ENCODE measurements around the gene SEC14L1.

The SEC14L1 gene

DNA sequence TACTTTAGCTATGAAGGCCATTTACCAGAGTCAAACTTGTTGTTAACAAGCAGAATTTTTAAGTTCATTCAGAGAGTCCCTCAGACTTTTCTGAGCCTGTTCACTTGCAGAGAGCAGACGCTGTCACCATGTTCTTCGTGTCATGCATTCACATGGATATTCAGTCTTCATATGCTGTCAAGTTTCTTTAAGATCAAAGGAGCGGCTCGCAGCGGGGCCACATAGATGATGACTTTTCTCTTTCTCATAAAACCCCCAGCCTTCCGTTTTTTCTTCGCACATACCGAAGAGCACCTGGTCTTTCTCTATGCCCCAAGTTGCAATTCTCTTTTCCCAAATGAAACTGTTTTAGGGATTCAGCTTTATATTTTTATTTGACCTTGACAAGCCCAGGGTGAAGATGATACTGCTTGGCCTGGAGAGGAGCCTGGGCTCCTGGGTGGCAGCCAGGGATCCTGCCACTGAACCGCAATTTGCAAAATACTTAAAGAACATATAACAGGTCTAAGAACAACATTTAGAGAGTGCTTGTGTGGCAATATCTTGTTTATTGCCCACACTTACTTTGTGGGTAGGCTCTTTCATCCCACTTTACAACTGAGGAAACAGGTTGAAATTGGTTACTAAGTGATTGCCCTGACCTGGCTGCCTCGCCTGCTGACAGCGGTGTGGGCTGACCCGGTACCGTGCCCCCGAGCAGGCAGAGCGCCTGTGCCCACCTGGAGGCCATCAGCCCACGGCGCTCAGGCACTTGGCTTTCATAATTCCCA, 22.9 kb downstream of the SEC14L1 start:
- DNase-seq: no peak

DNA sequence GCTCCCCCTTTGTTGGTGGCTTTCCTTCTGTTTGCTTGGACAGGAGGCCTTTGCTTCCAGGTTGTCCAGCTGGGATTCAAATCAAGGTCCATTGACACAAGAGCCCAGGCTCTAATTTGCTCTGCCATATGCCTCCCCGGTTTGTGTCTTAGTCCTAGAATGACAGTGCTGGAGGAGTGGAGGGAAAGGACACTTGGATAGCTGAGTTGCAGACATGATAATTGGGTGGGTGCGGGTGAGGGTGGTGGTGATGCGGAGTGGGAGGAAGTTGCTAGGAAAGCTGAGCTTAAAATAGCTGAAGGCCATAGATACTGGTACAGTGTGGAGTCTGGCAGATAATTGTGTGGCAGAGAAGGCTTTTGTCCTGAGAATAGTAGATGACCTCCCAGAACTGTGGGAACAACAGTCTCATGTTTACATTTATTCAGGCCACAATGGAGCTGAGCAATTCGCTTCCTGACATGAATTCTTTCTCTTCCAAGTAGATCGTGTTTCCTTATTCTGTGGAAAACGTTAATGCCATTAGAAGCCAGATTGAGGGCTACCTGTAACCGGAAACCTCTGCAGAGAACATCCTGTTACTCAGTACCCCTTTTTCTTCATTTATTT, 23.8 kb downstream of the SEC14L1 start:
- no peak for DNase-seq

DNA sequence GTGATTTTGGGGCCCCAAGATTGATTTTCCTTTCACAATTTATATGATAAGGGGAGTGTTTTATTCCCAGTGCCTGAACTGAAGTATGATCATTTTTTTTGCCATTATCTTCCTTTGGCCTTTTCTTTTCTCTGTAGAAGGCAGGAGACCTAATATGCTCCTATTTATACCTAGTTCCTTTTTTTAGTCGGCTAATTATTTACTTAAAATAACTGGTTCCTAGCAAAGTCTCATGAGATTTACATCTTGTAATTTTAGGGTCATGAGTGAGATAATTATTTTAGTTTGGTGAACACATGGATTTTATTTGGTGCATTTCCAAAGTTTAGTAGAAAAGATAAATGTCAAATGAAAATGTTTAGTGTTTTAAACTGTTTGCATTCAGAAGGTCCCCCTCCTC, 24.8 kb downstream of the SEC14L1 start:
- DNase-seq: no peak

DNA sequence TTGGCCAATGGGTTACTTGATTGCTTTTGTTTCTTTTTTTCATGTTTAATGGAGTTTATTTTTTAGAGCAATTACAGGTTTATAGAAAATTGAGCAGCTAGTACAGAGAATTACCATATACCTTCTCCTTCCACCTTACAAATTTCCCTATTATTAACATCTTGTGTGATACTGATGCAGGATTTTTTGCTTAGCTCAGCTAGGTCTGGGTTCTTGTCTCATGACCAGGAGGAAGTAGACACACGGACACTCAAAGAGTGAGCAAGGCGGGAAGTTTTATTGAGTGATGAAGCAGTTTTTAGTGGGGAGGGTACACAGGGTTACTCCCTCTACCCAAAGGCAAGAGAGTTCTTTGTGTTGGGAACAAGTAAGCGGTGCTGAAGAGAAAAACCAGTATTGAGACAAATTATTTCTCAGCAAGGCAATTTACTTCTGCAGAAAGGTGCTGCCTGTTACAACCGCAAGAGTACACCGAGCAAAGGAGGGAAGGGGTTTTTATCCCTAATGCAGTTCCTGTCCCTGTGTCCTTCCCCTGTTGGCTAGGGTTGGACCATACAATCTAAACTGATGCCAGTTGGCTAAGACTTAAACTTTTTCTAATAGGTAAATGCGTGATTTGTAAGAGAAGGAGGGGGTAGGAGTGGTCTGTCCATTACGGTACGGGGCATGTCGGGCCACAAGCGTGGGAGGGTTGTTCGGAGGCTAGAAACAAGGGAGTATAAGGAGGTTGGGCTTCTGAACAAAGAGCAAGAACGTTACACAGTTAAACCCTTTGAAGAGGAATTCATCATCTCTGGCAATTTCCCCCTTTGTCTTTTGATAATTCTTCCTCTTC, 26.9 kb downstream of the SEC14L1 start:
- no peak for DNase-seq

DNA sequence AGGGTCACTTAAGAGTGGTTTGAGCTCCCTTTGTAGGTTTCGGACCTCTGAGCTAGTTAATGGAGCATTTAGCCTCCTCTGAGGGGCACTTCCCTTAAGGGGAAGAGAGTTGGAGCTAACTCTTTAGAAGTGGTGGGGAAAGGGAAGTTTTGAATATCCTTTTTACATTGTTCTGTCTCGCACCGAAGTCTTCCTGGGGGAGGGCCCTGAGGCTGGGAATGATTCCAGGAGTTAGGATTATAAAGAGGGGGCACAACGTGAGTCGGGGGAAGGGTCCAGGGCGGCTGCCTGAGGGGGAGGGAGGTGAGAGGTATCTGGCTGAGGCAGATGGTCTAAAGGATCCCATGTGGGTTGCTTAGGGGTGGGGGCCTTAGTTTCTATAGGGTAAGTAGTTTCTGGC, 32.3 kb downstream of the SEC14L1 start:
- DNase-seq: no peak

DNA sequence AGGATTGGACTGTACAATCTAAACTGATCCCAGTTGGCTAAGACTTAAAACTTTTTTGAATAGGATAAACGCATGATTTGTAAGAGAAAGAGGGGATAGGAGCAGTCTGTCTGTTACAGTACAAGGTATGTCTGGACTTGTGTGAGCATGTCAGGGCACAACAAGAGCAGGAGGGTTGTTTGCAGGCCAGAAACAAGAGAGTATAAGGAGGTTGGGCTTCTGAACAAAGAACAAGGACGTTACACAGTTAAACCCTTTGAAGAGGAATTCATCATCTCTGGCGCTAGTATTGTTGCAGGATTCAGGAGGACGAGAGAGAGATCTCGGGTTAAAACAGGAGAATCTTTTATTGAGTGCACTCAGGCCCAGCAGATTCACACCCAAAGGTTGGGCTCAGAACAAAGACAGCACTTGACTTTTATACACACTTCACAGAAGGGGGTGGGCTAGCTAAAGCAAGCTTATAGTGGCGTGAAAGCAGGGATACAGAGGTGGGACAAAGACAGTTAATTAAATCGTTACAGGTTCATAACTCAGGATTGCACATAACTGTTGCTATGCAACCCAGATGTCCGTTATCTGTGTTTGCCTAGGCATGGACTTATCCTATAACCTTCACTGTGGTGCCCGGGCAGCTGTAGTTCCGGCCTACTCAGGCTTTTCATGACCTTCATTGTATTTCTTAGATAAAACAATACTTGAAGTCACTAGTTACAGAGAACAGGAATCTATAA, 34.3 kb downstream of the SEC14L1 start:
- no peak for DNase-seq

DNA sequence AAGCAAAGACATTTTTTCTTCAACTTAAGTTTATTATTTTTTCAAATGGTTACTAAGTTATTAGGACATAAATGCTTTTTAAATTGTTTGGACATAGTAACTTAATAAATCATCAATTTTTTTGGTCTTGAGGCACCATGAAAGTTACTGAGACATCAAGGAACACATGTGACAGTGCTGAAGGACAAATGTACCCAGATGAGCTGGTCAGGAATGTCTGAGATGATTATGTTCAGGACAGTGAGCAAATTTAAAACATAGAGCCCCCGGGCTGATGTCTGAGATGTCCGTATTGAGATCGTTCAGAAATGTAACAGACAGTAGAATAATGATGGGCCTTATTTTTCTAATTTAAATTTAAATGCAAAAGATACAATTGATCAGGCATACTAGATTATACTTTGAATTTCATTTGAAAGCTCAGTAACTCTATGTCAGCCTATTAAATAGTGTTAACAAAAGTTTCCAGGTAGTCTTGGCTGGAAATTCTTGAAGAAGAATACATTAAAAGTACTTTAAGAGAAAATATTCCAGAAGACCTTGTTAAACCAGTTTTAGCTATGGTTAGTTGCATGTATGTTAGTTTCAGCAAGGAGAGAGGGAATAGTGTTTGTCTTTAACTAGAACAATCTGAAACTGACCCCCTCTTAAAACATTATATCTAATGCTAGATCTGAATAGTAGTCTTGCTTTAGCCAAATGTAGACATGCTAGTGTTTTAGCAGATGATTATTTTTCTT, 36.4 kb downstream of the SEC14L1 start:
- no peak for DNase-seq

DNA sequence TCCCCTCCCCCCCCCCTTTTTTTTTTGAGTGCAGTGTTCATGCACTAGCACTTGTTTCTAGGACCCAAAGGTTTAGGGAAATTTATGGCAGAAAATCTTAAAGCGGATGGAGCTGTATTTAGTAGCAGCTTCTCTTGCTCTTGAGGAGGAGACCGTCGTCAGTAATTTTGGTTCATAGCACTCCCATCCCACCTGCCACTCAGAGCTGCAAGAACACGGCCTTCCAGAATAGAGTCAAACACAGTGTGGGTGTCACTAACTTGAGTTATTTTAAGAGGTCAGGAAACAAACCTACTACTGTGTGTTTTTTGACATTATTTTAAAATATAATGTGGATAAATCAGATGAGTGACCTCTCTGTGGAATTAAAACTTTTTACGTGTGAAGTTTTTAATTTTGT, 37.3 kb downstream of the SEC14L1 start:
- no peak for DNase-seq

DNA sequence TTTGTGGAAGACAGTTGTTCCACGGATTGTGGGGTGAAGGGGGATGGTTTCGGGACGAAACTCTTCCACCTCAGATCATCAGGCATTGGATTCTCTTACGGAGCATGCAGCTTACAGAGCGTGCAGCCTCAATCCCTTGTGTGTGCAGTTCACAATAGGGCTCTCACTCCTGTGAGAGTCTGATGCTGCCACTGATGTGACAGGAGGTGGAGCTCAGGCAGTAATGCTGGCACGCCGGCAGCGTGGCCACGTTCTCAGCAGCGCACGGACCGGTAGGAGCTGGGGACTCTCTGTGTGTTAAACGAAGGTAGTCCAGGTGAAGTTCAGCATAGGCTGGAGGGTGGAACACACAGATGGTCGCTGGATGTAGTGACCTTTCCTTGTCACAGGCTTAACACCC, 37.8 kb downstream of the SEC14L1 start:
- no peak for DNase-seq

DNA sequence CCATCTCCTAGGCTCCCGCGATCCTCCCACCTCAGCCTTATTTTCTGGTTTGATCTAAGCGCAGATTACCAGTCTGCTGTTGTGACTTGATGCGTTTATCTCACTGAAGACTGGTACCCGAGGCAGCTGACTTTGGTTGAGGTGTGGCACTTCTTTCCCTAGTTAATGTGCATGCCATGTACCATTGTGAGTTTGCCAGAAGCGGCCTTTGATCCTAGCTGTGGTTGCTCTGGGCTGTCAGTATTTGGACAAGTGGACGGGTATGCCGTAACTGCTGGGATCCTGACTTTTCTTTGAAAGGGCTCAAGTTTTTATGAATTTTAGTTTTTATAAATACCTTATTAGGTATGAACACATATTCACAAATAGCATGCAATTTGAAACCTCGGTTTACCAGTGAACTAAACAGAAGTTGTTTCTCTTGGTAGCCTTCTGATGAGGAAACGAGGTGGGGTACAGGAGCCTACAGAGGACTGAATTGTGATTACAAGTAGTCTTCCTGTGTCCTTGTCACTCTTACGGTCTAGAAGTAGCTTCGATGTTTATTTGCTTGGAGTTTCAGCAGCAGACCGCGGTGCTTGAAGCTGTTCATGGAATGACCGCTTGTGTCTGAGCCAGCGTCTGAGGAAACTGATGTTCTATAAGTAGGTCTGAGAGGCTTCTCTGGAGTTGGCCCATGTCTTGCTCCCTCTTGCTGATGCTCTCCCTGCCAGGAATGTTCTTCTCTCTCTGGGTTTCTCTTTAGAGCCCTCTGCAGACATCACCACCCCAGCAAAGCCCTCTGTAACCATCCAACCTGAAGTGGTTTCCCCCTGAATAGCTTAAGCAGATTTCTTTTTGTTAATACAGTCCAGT, 40.0 kb downstream of the SEC14L1 start:
- no peak for DNase-seq

DNA sequence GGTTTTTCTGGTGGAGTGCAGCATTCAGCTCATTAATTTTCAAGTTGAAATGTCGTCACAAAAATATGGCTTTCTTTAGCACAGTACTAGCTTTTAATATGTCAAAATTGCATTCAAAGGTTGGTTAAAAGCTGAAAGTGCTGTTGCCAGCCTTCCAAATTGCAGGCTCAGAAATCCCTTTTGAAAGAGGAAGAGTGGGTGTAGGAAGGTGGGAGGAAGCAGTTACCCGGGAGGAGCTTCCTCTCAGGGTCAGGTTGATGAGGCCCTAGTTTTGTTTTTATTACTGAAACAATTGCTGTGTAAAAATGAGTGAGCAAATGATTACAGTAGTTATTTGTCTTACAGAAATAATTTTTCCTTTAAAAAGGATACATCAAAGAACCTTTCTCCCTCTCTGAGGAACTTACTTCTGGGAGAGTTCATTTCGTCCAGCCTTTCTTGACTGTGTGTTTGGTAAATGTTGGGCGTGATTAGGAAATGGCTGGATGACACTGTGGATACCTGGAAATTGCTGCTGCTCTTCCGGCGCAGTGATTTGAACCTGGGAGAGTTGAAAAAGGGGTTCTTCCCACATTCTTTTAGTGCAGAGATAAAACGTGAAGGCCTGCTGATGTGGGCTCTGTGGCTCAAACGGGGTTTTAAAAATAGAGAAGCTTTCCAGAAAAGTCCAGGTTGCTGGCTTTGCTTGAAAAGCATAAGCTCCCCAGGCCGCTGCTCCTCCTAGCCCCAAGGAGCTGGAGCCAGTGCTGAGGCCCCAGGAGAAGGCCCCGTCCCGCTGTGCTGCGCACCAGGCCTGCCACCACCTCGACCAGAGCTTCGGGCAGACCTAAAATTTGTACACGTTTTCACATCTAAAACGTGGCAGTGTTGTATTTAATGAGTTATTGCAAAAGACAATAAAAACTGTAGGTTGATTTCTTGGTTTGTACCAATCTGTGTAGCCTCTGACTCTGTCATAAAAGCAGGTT, 41.7 kb downstream of the SEC14L1 start:
- no peak for DNase-seq

DNA sequence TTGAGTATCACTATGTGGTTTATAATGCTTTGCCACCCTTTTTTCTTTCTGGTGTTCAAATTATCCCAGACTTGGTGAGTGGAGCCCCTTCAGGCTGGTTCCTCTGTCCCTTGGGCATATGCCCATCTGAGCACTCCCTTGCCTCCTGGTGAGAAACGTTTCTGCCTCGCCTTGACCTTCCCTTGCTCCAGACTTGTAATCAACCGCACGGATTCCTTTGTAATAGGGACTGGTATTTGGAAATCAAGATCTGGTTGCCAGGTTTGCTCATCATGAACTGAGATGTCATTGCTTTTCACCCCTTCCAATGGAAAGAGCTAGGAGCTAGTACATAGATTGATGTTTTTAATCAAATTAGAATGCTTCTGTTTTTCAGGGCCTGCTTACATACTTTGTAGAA, 43.7 kb downstream of the SEC14L1 start:
- no peak for DNase-seq

DNA sequence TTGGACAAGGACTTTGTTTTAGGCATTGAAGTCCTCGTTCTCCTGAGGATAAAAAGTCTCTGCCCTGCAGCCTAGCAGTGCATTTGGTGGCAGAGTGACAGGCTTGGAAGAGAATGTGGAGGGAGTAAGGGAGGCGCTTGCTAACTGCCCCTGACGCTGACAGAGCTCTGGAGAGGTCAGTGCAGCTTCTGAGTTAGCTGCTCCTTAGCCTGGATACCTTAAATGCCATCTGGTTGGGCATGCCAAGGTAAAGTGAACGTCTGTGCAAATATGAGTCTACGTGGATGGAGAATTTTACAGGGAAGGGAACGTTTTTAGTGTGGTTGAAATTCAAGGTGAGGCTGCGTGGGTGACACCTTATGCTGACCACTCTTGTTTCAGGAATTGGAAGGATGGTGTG, 44.4 kb downstream of the SEC14L1 start:
- no peak for DNase-seq

DNA sequence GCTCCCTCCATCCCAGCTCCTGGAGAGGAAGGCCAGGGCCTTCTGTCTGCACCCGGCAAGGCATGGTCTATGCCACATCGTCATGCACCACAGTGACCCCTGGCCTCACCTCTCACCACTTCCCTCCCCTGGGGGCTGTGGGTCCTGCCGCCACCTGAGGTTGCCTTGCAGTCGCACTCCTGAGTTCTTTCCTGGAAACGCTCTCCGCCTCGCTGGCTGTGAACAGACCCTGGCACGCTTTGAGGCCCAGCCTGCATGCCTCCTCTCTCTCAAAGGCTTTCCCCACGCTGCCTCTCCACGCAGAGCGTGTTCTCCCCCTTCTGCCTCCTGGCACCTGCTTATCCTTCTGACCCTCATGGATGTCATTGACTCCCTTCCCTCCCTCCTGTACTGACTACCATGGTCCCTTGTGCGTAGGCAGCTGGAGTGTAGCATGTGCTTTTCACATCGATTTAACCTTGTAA, 45.4 kb downstream of the SEC14L1 start:
- no peak for DNase-seq

DNA sequence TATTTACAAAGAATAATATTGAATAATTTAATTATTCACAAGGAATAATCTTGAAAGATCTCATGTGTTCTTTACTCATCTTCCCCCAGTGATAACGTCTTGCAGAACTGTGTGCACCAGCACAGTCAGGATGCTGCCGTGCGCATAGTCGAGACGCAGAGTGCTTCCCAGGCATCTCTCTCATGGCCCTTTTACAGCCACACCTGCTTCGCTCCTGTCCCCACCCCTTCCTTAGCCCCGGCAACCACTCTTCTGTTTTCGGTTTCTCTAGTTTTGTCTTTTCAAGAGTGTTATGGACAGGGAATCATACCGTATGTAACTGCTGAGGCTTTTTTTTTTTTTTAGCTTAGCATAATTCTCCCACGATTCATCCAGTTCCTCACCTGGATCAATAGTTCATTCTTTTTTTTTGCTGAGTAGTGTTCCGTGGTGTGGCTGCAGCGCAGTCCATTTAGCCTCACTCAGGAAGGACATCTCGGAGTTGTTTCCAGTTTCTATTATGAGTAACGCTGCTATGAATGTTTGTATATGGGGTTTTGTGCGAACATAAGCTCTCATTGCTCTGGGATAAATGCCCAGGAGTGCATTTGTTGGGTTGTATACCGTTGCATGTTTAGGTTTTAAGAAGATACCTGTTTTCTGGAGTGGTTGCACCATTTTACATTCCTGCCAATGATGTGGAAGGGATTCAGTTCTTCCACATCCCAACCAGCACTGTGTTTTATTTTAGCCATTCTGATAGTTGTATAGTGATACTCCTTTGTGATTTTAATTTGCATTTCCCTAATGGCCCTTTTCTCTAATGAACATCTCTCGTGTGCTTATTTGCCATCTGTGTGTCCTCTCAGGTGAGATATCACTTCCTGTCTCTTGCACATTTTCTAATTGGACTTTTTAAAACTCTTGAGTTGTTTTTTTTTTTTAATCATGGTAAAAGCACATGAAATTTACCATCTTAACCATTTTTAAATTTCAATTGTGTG, 47.6 kb downstream of the SEC14L1 start:
- no peak for DNase-seq

DNA sequence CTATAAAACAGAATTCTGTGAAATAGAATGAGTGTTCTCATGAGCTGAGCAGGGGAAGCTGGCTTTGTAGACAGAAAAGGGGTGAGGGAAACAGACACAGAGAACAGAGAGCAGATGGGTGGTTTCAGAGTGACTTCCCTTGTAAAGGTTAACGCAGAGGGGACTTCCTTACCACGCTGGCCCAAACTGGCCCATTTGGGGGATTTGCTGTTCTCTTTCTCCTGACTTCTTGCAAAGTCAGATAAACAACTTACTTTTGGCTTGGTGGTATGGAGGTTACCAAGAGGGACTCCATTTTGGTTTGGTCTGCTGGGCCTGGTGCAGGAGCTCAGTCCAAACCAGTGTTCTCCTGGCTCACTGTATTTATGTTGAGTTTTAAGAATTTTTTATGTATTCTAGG, 48.4 kb downstream of the SEC14L1 start:
- DNase-seq: no peak

DNA sequence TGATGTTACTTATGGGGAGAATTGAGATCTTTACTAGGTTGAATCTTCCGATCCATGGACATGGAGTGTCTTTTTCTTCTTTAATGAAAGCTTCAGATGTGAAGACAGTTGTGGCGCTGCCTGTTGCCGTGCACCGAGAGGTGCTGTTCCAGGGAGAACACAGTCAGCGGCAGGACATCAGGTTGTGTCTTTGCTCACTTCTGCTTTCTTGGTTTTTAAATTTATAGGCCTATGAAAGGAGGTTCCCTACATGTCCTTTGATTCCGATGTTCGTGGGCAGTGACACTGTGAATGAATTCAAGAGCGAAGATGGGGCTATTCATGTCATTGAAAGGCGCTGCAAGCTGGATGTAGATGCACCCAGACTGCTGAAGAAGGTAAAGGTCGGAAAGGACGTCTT, 49.8 kb downstream of the SEC14L1 start:
- DNase-seq: no peak

DNA sequence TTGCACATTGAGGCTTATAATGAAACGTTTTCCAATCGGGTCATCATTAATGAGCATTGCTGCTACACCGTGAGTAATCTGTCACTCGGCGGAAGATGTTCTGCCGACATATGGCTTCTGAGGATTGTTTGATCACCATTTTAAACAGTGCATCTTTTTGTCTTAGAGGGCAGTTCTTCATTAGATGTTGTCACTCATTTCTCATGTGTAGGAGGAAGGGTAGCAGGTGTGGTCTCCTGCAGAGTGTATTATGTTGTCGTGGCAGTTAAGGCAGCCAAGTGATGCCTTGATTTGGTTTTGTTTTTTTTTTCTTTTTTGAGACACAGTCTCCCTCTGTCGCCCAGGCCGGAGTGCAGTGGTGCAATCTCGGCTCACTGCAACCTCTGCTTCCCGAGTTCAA, 50.5 kb downstream of the SEC14L1 start:
- DNase-seq: no peak

DNA sequence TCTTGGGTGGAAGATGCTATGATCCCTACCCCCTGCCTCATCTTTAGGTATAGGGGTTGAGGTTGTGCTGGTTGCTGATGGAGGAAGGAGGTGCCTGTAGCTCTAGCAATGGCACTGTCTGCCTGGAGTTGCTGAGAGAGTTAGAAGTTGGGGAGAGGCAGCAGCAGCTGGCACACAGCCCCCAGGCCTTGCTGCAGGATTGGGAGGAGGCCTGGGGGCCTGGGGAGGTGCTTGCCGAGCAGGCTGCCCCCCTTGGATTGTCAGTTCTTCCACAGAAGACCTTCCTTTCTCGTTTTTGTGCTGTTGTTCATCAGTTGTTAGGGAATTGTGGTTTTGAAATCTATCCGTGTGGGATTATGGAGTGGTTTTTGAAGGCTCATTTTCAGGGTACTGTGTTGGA, 52.9 kb downstream of the SEC14L1 start:
- no peak for DNase-seq

Measured in NCI-H446 (cell line).